Measurements from ENCODE around the gene MEF2C. TPM values are rescaled to one million over a fixed set of nuclear protein-coding genes. Genes with fewer than 3 reads are reported as not detected.
A peak's percentile ranks its signal among the peaks of the same experiment; 100 is the strongest.

MEF2C gene
- total and polyA plus RNA-seq, 4 experiments from 2014 or later, result 0.12 to 1.0 (median 0.28) TPM

GRCh38 chr5:88732181-88732633 is 150.8 kb downstream of the MEF2C start:
- Mint-ChIP-seq H3K4me3 (no peak overlapping the region), H3K9me3 (peaks cover 0 to 1% (median 0%) of the 10 kb centered on the region in 8 donors), H3K4me1 (peaks cover 4% of the 10 kb centered on the region in 4 donors), H3K27ac (no peak overlapping the region), H3K36me3 (no peaks in the 10 kb centered on the region), H3K27me3 (peaks cover 1 to 7% of the 10 kb centered on the region in 2 donors)
- ChIA-PET CTCF (ENCODE audit: partially characterized antibody) (interaction anchor here (0.8 to 6.8 kb wide), 6 partner anchors 8 to 1798 kb away, joined by 3 to 63 read pairs (median 6); partner anchors contain the start of gene LYSMD3), POLR2A (ENCODE audit: partially characterized antibody) (no interaction called here)
- Histone ChIP-seq H3K4me3 (ENCODE audit: low read length in 2 of 2) (no peak overlapping the region), H3K27me3 (ENCODE audit: insufficient read depth, low read length) (no peaks in the 10 kb centered on the region), H3K4me1 (ENCODE audit: insufficient read depth, low read length) (no peaks in the 10 kb centered on the region), H3K36me3 (ENCODE audit: insufficient read depth, low read length) (no peaks in the 10 kb centered on the region), H3K27ac (ENCODE audit: low read depth, low read length) (no peak overlapping the region), H3K9me3 (ENCODE audit: control insufficient read depth in 1 of 2, low read length in 2 of 2) (no peaks in the 10 kb centered on the region)
- intact Hi-C loops (cut with micrococcal nuclease), result no loop called here
- no peak for DNase-seq

- Mint-ChIP-seq H3K27me3 (peaks cover 8 to 12% of the 10 kb centered on the region in 2 donors), H3K4me3 (no peak overlapping the region), H3K27ac (no peak overlapping the region), H3K36me3 (no peaks in the 10 kb centered on the region), H3K4me1 (peaks cover 4% of the 10 kb centered on the region in 4 donors), H3K9me3 (peaks cover 0 to 1% (median 0%) of the 10 kb centered on the region in 8 donors)
- H3K27ac ChIP-seq (ENCODE audit: low read depth, low read length), result no peak overlapping the region
- DNase-seq, result no peak
- intact Hi-C loops (cut with micrococcal nuclease), result loop anchor here (1.0 kb wide), 2 partner anchors 1656 to 1704 kb away; no protein-coding TSS in a partner anchor
- no peak overlapping the region for H3K4me3 ChIP-seq (ENCODE audit: low read length in 2 of 2)
- H3K36me3 ChIP-seq (ENCODE audit: insufficient read depth, low read length), result no peaks in the 10 kb centered on the region
- POLR2A ChIA-PET (ENCODE audit: partially characterized antibody), result no interaction called here
- no peaks in the 10 kb centered on the region for H3K27me3 ChIP-seq (ENCODE audit: insufficient read depth, low read length)
- no peaks in the 10 kb centered on the region for H3K9me3 ChIP-seq (ENCODE audit: control insufficient read depth in 1 of 2, low read length in 2 of 2)
- no peaks in the 10 kb centered on the region for H3K4me1 ChIP-seq (ENCODE audit: insufficient read depth, low read length)
- CTCF ChIA-PET (ENCODE audit: partially characterized antibody), result interaction anchor here (0.7 to 6.8 kb wide), 25 partner anchors 8 to 1803 kb away, joined by 3 to 63 read pairs (median 4); partner anchors contain the start of gene LYSMD3
Measured at GRCh38 chr5:88729829-88730182, 153.2 kb downstream of the MEF2C start.

GRCh38 chr5:88729084-88729828 is 153.7 kb downstream of the MEF2C start:
- POLR2A ChIA-PET (ENCODE audit: partially characterized antibody), result no interaction called here
- no peaks in the 10 kb centered on the region for H3K36me3 ChIP-seq (ENCODE audit: insufficient read depth, low read length)
- DNase-seq, result peak; percentile 45 to 55 (median 50)

GRCh38 chr5:88727705-88728313 is 155.2 kb downstream of the MEF2C start:
- Histone ChIP-seq H3K27me3 (ENCODE audit: insufficient read depth, low read length) (no peaks in the 10 kb centered on the region), H3K4me1 (ENCODE audit: insufficient read depth, low read length) (no peaks in the 10 kb centered on the region), H3K27ac (ENCODE audit: low read depth, low read length) (no peak overlapping the region), H3K36me3 (ENCODE audit: insufficient read depth, low read length) (no peaks in the 10 kb centered on the region), H3K4me3 (ENCODE audit: low read length in 2 of 2) (no peak overlapping the region), H3K9me3 (ENCODE audit: control insufficient read depth in 1 of 2, low read length in 2 of 2) (no peaks in the 10 kb centered on the region)
- CTCF ChIA-PET (ENCODE audit: partially characterized antibody), result interaction anchor here (0.8 to 6.8 kb wide), 19 partner anchors 12 to 1805 kb away, joined by 3 to 63 read pairs (median 6); partner anchors contain the start of genes CETN3 and LYSMD3
- intact Hi-C loops (cut with micrococcal nuclease), result no loop called here
- H3K36me3 Mint-ChIP-seq, result no peaks in the 10 kb centered on the region
- DNase-seq, result peak in 3 of 5 donors; percentile 10 to 23 (median 10)
- peaks cover 8 to 17% of the 10 kb centered on the region in 2 donors for H3K27me3 Mint-ChIP-seq
- H3K27ac Mint-ChIP-seq, result no peak overlapping the region
- no peaks in the 10 kb centered on the region for H3K9me3 Mint-ChIP-seq
- H3K4me3 Mint-ChIP-seq, result no peak overlapping the region
- H3K4me1 Mint-ChIP-seq, result peaks cover 0 to 2% (median under 1%) of the 10 kb centered on the region in 4 donors
- POLR2A ChIA-PET (ENCODE audit: partially characterized antibody), result no interaction called here

More at GRCh38 chr5:88729084-88729828, 153.7 kb downstream of the MEF2C start:
- peaks cover 0 to 1% (median 0%) of the 10 kb centered on the region in 8 donors for H3K9me3 Mint-ChIP-seq
- H3K9me3 ChIP-seq (ENCODE audit: control insufficient read depth in 1 of 2, low read length in 2 of 2), result no peaks in the 10 kb centered on the region
- no peak overlapping the region for H3K27ac Mint-ChIP-seq
- H3K4me3 ChIP-seq (ENCODE audit: low read length in 2 of 2), result no peak overlapping the region
- CTCF ChIA-PET (ENCODE audit: partially characterized antibody), result interaction anchor here (0.7 to 6.8 kb wide), 33 partner anchors 8 to 1803 kb away, joined by 3 to 63 read pairs (median 4); partner anchors contain the start of gene LYSMD3
- no peaks in the 10 kb centered on the region for H3K36me3 Mint-ChIP-seq
- no peaks in the 10 kb centered on the region for H3K27me3 ChIP-seq (ENCODE audit: insufficient read depth, low read length)
- peaks cover 3 to 4% (median 4%) of the 10 kb centered on the region in 4 donors for H3K4me1 Mint-ChIP-seq
- no peak overlapping the region for H3K27ac ChIP-seq (ENCODE audit: low read depth, low read length)
- H3K27me3 Mint-ChIP-seq, result peaks cover 8 to 12% of the 10 kb centered on the region in 2 donors
- intact Hi-C loops (cut with micrococcal nuclease), result loop anchor here (1.0 kb wide), 2 partner anchors 1657 to 1705 kb away; no protein-coding TSS in a partner anchor
- H3K4me3 Mint-ChIP-seq, result no peak overlapping the region
- H3K4me1 ChIP-seq (ENCODE audit: insufficient read depth, low read length), result no peaks in the 10 kb centered on the region

- Histone ChIP-seq H3K36me3 (ENCODE audit: insufficient read depth, low read length) (no peaks in the 10 kb centered on the region), H3K27me3 (ENCODE audit: insufficient read depth, low read length) (no peaks in the 10 kb centered on the region), H3K4me3 (ENCODE audit: low read length in 2 of 2) (no peak overlapping the region), H3K9me3 (ENCODE audit: control insufficient read depth in 1 of 2, low read length in 2 of 2) (no peaks in the 10 kb centered on the region), H3K4me1 (ENCODE audit: insufficient read depth, low read length) (no peaks in the 10 kb centered on the region), H3K27ac (ENCODE audit: low read depth, low read length) (no peak overlapping the region)
- ChIA-PET CTCF (ENCODE audit: partially characterized antibody) (interaction anchor here (0.7 to 6.8 kb wide), 6 partner anchors 14 to 1540 kb away, joined by 3 to 63 read pairs (median 3); no protein-coding TSS in a partner anchor), POLR2A (ENCODE audit: partially characterized antibody) (no interaction called here)
- DNase-seq, result no peak
- Mint-ChIP-seq H3K27ac (no peak overlapping the region), H3K9me3 (no peaks in the 10 kb centered on the region), H3K4me3 (no peak overlapping the region), H3K4me1 (peaks cover 0 to 2% (median under 1%) of the 10 kb centered on the region in 4 donors), H3K36me3 (no peaks in the 10 kb centered on the region), H3K27me3 (peaks cover 18 to 23% of the 10 kb centered on the region in 2 donors)
- intact Hi-C loops (cut with micrococcal nuclease), result no loop called here
Measured at GRCh38 chr5:88725454-88725853, 157.5 kb downstream of the MEF2C start.

GRCh38 chr5:88724201-88724600 is 158.8 kb downstream of the MEF2C start:
- Histone ChIP-seq H3K9me3 (ENCODE audit: control insufficient read depth in 1 of 2, low read length in 2 of 2) (no peaks in the 10 kb centered on the region), H3K4me3 (ENCODE audit: low read length in 2 of 2) (no peak overlapping the region), H3K27ac (ENCODE audit: low read depth, low read length) (no peak overlapping the region), H3K4me1 (ENCODE audit: insufficient read depth, low read length) (no peaks in the 10 kb centered on the region), H3K27me3 (ENCODE audit: insufficient read depth, low read length) (no peaks in the 10 kb centered on the region), H3K36me3 (ENCODE audit: insufficient read depth, low read length) (no peaks in the 10 kb centered on the region)
- Mint-ChIP-seq H3K36me3 (no peaks in the 10 kb centered on the region), H3K4me1 (no peaks in the 10 kb centered on the region), H3K9me3 (no peaks in the 10 kb centered on the region), H3K4me3 (no peak overlapping the region), H3K27ac (no peak overlapping the region), H3K27me3 (peaks cover 16 to 27% of the 10 kb centered on the region in 2 donors)
- DNase-seq, result no peak
- CTCF ChIA-PET (ENCODE audit: partially characterized antibody), result interaction anchor here (0.7 to 1.9 kb wide), 6 partner anchors 18 to 1806 kb away, joined by 3 to 4 read pairs (median 3); partner anchors contain the start of gene LYSMD3
- intact Hi-C loops (cut with micrococcal nuclease), result loop anchor here (1.0 kb wide), 1 partner anchor 943 kb away; no protein-coding TSS in a partner anchor
- POLR2A ChIA-PET (ENCODE audit: partially characterized antibody), result no interaction called here
